Liver (tissue), 9 donors: ENCODE data around the gene ZFYVE28. TPM values are rescaled to one million over a fixed set of nuclear protein-coding genes. Genes with fewer than 3 reads are reported as not detected.

Experiments used
- DNase-seq: peaks from one replicate; pipeline ENCODE4 v3.0.0-alpha.2; 2017; ENCODE audit warnings: low spot score
- H3K27ac ChIP-seq, 2 donors: one replicate each; pipeline ENCODE4 v1.7.0; 2013; ENCODE audit warnings: inconsistent platforms in 2 of 2, low read length in 2 of 2, control low read depth in 1 of 2, low read depth in 1 of 2, mild to moderate bottlenecking in 1 of 2
- H3K27me3 ChIP-seq, 4 donors: one replicate each; pipeline versions ENCODE4 v1.6.1 to v1.7.0; 2013; ENCODE audit warnings: low read length in 3 of 4, inconsistent platforms in 1 of 4, mild to moderate bottlenecking in 1 of 4, moderate library complexity in 1 of 4; ENCODE audit not compliant: control insufficient read depth in 4 of 4, insufficient read depth in 4 of 4
- H3K36me3 ChIP-seq, 4 donors: one replicate each; pipeline versions ENCODE4 v1.6.1 to v1.7.0; 2013; ENCODE audit warnings: low read length in 3 of 4, mild to moderate bottlenecking in 3 of 4, low read depth in 1 of 4, moderate library complexity in 1 of 4; ENCODE audit not compliant: control insufficient read depth in 4 of 4, insufficient read depth in 3 of 4
- H3K4me1 ChIP-seq, 4 donors: one replicate each; pipeline versions ENCODE4 v1.6.1 to v1.7.0; 2013; ENCODE audit warnings: low read length in 3 of 4, mild to moderate bottlenecking in 3 of 4, moderate library complexity in 1 of 4; ENCODE audit not compliant: control insufficient read depth in 4 of 4, insufficient read depth in 4 of 4
- H3K4me3 ChIP-seq, 3 donors: one replicate each; pipeline versions ENCODE4 v1.6.1 to v1.7.0; 2013; ENCODE audit warnings: low read length in 3 of 3, control low read depth in 1 of 3, low read depth in 1 of 3, mild to moderate bottlenecking in 1 of 3
- H3K9ac ChIP-seq, 2 donors: one replicate each; pipeline ENCODE4 v1.7.0; 2013; ENCODE audit warnings: low read length in 2 of 2, mild to moderate bottlenecking in 2 of 2, moderate library complexity in 2 of 2, control low read depth in 1 of 2, low read depth in 1 of 2
- H3K9me3 ChIP-seq, 4 donors: one replicate each; pipeline versions ENCODE4 v1.6.1 to v1.7.0; 2013; ENCODE audit warnings: low read length in 3 of 4; ENCODE audit not compliant: control insufficient read depth in 4 of 4
- EGR1 ChIP-seq, 2 donors: IDR thresholded peaks; 2 replicates each; pipeline ENCODE4 v1.6.1; 2016 to 2018; ENCODE audit warnings: antibody characterized with exemption in 2 of 2, low read depth in 2 of 2
- FOXA2 ChIP-seq: IDR thresholded peaks from 2 replicates; pipeline ENCODE4 v1.6.1; 2016; ENCODE audit warnings: antibody characterized with exemption
- GABPA ChIP-seq, 2 donors: IDR thresholded peaks in 1 of 2; conservative IDR thresholded peaks in 1 of 2; 2 replicates each; pipeline ENCODE4 v1.6.1; 2016; ENCODE audit warnings: antibody characterized with exemption in 2 of 2, mild to moderate bottlenecking in 1 of 2, moderate library complexity in 1 of 2
- HNF4G ChIP-seq: IDR thresholded peaks from 2 replicates; pipeline ENCODE4 v1.6.1; 2016; ENCODE audit warnings: antibody characterized with exemption
- RAD21 ChIP-seq, 2 donors: IDR thresholded peaks; 2 replicates each; pipeline ENCODE4 v1.6.1; 2016; ENCODE audit warnings: antibody characterized with exemption in 2 of 2, mild to moderate bottlenecking in 2 of 2
- RXRA ChIP-seq, 2 donors: IDR thresholded peaks; 2 replicates each; pipeline ENCODE4 v1.6.1; 2017 to 2018; ENCODE audit warnings: antibody characterized with exemption in 2 of 2, mild to moderate bottlenecking in 1 of 2
- TAF1 ChIP-seq: conservative IDR thresholded peaks from 2 replicates; pipeline ENCODE4 v1.6.1; 2016; ENCODE audit warnings: antibody characterized with exemption, mild to moderate bottlenecking
- YY1 ChIP-seq: IDR thresholded peaks from 2 replicates; pipeline ENCODE4 v1.6.1; 2016; ENCODE audit warnings: antibody characterized with exemption, mild to moderate bottlenecking
- WGBS: extraction: QIAGEN DNeasy Blood & Tissue Kit; methylation state at CpG from one replicate; pipeline ENCODE4 v1.1.7; 2013; 5-methylcytosine and 5-hydroxymethylcytosine counted together
- polyA plus RNA-seq, 2 donors: library from polyadenylated mRNA; stranded (reverse) in 1 of 2; unstranded in 1 of 2; fragments of 200-250 nt in 1 of 2; fragments of >200 nt in 1 of 2; fragmentation: Nextera tagmentation in 1 of 2; extraction: Ambion mirVana in 1 of 2; gene quantifications; one replicate each; pipeline versions ENCODE4 v1.2.1 to v1.2.3, GENCODE V29; 2013 to 2015
- total RNA-seq, 2 donors: library from RNA; depleted of rRNA; stranded (reverse); fragments of >200 nt; gene quantifications; one replicate each; pipeline ENCODE4 v1.2.3, GENCODE V29; 2014
- TF ChIP-seq, protein P1 (sequence below): IDR thresholded peaks from 2 replicates; pipeline ENCODE4 v1.6.1; 2016; ENCODE audit warnings: antibody characterized with exemption
- TF ChIP-seq, protein P2 (sequence below): fragments of 150-350 bp; IDR thresholded peaks from 2 replicates; pipeline ENCODE4 v1.5.1; 2017; ENCODE audit warnings: improper control_type of control experiment, low read depth, low read length; ENCODE audit not compliant: missing input control
- TF ChIP-seq, protein P3 (sequence below): IDR thresholded peaks from 2 replicates; pipeline ENCODE4 v1.6.1; 2016; ENCODE audit warnings: antibody characterized with exemption, mild to moderate bottlenecking
- donor health status: healthy.
- donor health status: healthy.
- donor health status: healthy.
- donor health status: healthy.
- donor health status: healthy.

ZFYVE28 gene
- total and polyA plus RNA-seq, 4 donors: 2.0 to 6.1 (median 2.7) TPM

- H3K9ac ChIP-seq: no peak overlapping the region
- no peaks in the 10 kb centered on the region for H3K27me3 ChIP-seq
- H3K9me3 ChIP-seq: no peaks in the 10 kb centered on the region
- TF ChIP-seq YY1: no peak
- TF ChIP-seq, protein P1, sequence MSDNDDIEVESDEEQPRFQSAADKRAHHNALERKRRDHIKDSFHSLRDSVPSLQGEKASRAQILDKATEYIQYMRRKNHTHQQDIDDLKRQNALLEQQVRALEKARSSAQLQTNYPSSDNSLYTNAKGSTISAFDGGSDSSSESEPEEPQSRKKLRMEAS: no peak
- TF ChIP-seq TAF1: no peak
- TF ChIP-seq RAD21 (IDR thresholded peaks at IDR 0.05): no peak
- no peak for TF ChIP-seq RXRA (IDR thresholded peaks at IDR 0.05)
- TF ChIP-seq GABPA (IDR thresholded peaks at IDR 0.05 in 1 of 2, conservative IDR thresholded peaks at IDR 0.05 in 1 of 2): no peak
- TF ChIP-seq, protein P2, sequence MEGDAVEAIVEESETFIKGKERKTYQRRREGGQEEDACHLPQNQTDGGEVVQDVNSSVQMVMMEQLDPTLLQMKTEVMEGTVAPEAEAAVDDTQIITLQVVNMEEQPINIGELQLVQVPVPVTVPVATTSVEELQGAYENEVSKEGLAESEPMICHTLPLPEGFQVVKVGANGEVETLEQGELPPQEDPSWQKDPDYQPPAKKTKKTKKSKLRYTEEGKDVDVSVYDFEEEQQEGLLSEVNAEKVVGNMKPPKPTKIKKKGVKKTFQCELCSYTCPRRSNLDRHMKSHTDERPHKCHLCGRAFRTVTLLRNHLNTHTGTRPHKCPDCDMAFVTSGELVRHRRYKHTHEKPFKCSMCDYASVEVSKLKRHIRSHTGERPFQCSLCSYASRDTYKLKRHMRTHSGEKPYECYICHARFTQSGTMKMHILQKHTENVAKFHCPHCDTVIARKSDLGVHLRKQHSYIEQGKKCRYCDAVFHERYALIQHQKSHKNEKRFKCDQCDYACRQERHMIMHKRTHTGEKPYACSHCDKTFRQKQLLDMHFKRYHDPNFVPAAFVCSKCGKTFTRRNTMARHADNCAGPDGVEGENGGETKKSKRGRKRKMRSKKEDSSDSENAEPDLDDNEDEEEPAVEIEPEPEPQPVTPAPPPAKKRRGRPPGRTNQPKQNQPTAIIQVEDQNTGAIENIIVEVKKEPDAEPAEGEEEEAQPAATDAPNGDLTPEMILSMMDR: no peak
- TF ChIP-seq FOXA2: no peak
- TF ChIP-seq, protein P3, sequence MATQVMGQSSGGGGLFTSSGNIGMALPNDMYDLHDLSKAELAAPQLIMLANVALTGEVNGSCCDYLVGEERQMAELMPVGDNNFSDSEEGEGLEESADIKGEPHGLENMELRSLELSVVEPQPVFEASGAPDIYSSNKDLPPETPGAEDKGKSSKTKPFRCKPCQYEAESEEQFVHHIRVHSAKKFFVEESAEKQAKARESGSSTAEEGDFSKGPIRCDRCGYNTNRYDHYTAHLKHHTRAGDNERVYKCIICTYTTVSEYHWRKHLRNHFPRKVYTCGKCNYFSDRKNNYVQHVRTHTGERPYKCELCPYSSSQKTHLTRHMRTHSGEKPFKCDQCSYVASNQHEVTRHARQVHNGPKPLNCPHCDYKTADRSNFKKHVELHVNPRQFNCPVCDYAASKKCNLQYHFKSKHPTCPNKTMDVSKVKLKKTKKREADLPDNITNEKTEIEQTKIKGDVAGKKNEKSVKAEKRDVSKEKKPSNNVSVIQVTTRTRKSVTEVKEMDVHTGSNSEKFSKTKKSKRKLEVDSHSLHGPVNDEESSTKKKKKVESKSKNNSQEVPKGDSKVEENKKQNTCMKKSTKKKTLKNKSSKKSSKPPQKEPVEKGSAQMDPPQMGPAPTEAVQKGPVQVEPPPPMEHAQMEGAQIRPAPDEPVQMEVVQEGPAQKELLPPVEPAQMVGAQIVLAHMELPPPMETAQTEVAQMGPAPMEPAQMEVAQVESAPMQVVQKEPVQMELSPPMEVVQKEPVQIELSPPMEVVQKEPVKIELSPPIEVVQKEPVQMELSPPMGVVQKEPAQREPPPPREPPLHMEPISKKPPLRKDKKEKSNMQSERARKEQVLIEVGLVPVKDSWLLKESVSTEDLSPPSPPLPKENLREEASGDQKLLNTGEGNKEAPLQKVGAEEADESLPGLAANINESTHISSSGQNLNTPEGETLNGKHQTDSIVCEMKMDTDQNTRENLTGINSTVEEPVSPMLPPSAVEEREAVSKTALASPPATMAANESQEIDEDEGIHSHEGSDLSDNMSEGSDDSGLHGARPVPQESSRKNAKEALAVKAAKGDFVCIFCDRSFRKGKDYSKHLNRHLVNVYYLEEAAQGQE: no peak
- no peak for TF ChIP-seq EGR1 (IDR thresholded peaks at IDR 0.05; ENCODE audit: low read depth in 2 of 2)
- 91% methylated on average over 19 of the region's 19 CpGs for WGBS
- H3K4me1 ChIP-seq: no peaks in the 10 kb centered on the region
- DNase-seq: no peak
- H3K27ac ChIP-seq: no peak overlapping the region
- H3K4me3 ChIP-seq: no peak overlapping the region
- no peaks in the 10 kb centered on the region for H3K36me3 ChIP-seq
These were observed 131.4 kb downstream of the ZFYVE28 start for GRCh38 chr4:2286904-2287593.

DNA sequence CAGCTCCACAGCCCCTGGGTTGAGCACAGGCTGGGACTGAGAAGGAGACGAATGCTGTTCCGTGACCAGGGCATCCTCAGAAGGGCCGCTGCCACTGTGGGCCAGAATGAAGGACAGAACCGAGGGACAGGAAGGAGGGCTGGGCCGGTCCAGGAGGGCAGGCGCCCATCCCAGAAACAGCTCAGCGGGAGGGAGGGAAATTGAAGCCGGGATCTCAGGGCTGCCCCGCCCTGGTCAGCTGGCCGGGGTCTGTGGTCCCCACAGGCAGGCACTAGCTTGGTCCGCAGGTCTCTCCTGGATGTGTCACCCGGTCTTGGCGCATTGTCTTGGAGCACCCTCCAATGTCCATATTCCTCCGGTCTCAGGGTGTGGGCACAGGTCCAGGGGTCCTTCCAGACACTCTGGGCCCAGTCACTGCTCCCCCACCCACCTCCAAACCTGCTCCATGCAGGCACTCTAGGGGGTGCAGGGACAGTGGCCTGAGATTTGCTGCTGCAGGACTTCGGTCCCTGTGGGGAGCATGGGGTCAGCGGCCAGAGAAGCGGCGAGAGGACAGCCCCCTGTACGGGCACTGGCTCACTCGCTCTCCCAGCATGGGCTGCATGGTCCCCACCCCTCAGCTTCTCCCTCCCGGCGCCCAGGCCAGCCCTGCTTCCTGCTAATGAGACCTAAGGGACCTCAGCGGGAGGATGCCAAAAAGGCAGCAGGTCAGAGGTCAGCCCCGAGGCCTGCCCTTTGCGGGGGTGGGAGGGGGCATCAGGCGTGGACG lies 132.6 kb downstream of the ZFYVE28 start:
- Histone ChIP-seq H3K9me3 (no peaks in the 10 kb centered on the region), H3K36me3 (no peaks in the 10 kb centered on the region)

More for the DNA sequence above, 132.6 kb downstream of the ZFYVE28 start:
- H3K27me3 ChIP-seq: no peaks in the 10 kb centered on the region
- DNase-seq: no peak
- no peak overlapping the region for H3K9ac ChIP-seq
- TF ChIP-seq HNF4G (no peak), RXRA (IDR thresholded peaks at IDR 0.05) (no peak)
- TF ChIP-seq, protein P1: no peak
- no peaks in the 10 kb centered on the region for H3K4me1 ChIP-seq
- H3K27ac ChIP-seq: no peak overlapping the region
- no peak overlapping the region for H3K4me3 ChIP-seq
- 90% methylated on average over 27 of the region's 27 CpGs for WGBS
